MCF 10A (cell line): Measurements from ENCODE around the gene NAPEPLD. TPM values are rescaled to one million over a fixed set of nuclear protein-coding genes. Genes with fewer than 3 reads are reported as not detected.
"Not testable (repeated sequence)": the region's sequence is repeated elsewhere in the genome, so short reads cannot be mapped to it uniquely, and the experiment has no call there.

ENCODE experiments used
- BruUV-seq: library from RNA; stranded (reverse); fragments of 400-500 nt; replicated peaks from 2 replicates; lab custom pipeline; 2021; lab: Mats Ljungman, UMichigan
- CTCF ChIA-PET: fragments of 300-600 bp; sonication (Branson Sonifier 250); formaldehyde crosslinking; extraction: SDS; loops from one replicate; lab custom pipeline; 2021; ENCODE audit warnings: antibody characterized with exemption, inconsistent platforms; lab: Yijun Ruan, JAX
- POLR2A ChIA-PET: fragments of 300-600, 350-650 bp; sonication (Branson Sonifier 250); formaldehyde crosslinking; extraction: SDS; loops from one replicate; lab custom pipeline; 2020; ENCODE audit warnings: antibody characterized with exemption, inconsistent platforms; lab: Yijun Ruan, JAX
- DNase-seq: peaks from one replicate; pipeline ENCODE4 v3.0.0-alpha.2; 2018; ENCODE audit not compliant: unreplicated experiment
- H3K27ac Mint-ChIP-seq: one replicate; pipeline ENCODE4 v1.8.0; 2022; ENCODE audit warnings: mild to moderate bottlenecking, low read depth, mixed read lengths; ENCODE audit not compliant: unreplicated experiment
- H3K27me3 Mint-ChIP-seq: one replicate; pipeline ENCODE4 v1.8.0; 2022; ENCODE audit warnings: mixed read lengths; ENCODE audit not compliant: insufficient read depth, unreplicated experiment
- H3K36me3 Mint-ChIP-seq: one replicate; pipeline ENCODE4 v1.8.0; 2022; ENCODE audit warnings: mild to moderate bottlenecking, moderate library complexity, mixed read lengths; ENCODE audit not compliant: insufficient read depth, unreplicated experiment
- H3K4me1 Mint-ChIP-seq: one replicate; pipeline ENCODE4 v1.8.0; 2022; ENCODE audit warnings: mixed read lengths; ENCODE audit not compliant: insufficient read depth, unreplicated experiment
- H3K4me3 Mint-ChIP-seq: one replicate; pipeline ENCODE4 v1.8.0; 2022; ENCODE audit warnings: mild to moderate bottlenecking, moderate library complexity, mixed read lengths; ENCODE audit not compliant: unreplicated experiment
- H3K9me3 Mint-ChIP-seq: one replicate; pipeline ENCODE4 v1.8.0; 2022; ENCODE audit warnings: mixed read lengths; ENCODE audit not compliant: unreplicated experiment
- CTCF ChIP-seq: fragments of 200-600 bp; IDR thresholded peaks from one replicate; pipeline ENCODE4 v1.8.0; 2022; ENCODE audit warnings: antibody characterized with exemption, mild to moderate bottlenecking; ENCODE audit not compliant: unreplicated experiment
- intact Hi-C: fragments of 100-400 bp; cut with micrococcal nuclease; formaldehyde crosslinking; loops from 2 replicates; pipeline ENCODE4 v1.14.1; 2022
- total RNA-seq: library from RNA; stranded (reverse); gene quantifications from 2 replicates; pipeline ENCODE4 v1.2.3, GENCODE V29; 2022

The NAPEPLD gene
- total RNA-seq, 1 experiment from 2014 or later, result 6.1 TPM

- no TSS peak for BruUV-seq
- Mint-ChIP-seq H3K27ac (no peak overlapping the region), H3K9me3 (peaks cover 21% of the 10 kb centered on the region), H3K4me1 (no peaks in the 10 kb centered on the region), H3K27me3 (no peaks in the 10 kb centered on the region), H3K4me3 (no peak overlapping the region), H3K36me3 (peaks cover 53% of the 10 kb centered on the region)
- intact Hi-C loops, result no loop called here
- DNase-seq, result no peak
- CTCF ChIA-PET, result interaction anchor here (0.6 kb wide), 1 partner anchor 24 kb away, joined by 3 read pairs; no protein-coding TSS in a partner anchor
- POLR2A ChIA-PET, result interaction anchor here (2.3 kb wide), 1 partner anchor 12 kb away, joined by 7 read pairs; no protein-coding TSS in a partner anchor
- TF ChIP-seq CTCF, result no peak
Observed at GRCh38 chr7:103106005-103106702, 42.7 kb downstream of the NAPEPLD start.

- H3K27ac Mint-ChIP-seq, result no peak overlapping the region
- BruUV-seq, result no TSS peak
- TF ChIP-seq CTCF, result no peak
- intact Hi-C loops, result no loop called here
- no peak for DNase-seq
- no peak overlapping the region for H3K4me3 Mint-ChIP-seq
- H3K9me3 Mint-ChIP-seq, result no peaks in the 10 kb centered on the region
- peaks cover 55% of the 10 kb centered on the region for H3K36me3 Mint-ChIP-seq
- no peaks in the 10 kb centered on the region for H3K27me3 Mint-ChIP-seq
- ChIA-PET CTCF (interaction anchor here (0.6 kb wide), 1 partner anchor 31 kb away, joined by 3 read pairs; no protein-coding TSS in a partner anchor), POLR2A (interaction anchor here (0.8 kb wide), 1 partner anchor 15 kb away, joined by 3 read pairs; no protein-coding TSS in a partner anchor)
- H3K4me1 Mint-ChIP-seq, result no peaks in the 10 kb centered on the region
Observed at GRCh38 chr7:103101543-103101942, 47.4 kb downstream of the NAPEPLD start.

GRCh38 chr7:103100348-103100747, 48.6 kb downstream of the NAPEPLD start:
- POLR2A ChIA-PET, result no interaction called here
- no TSS peak for BruUV-seq
- CTCF ChIA-PET, result interaction anchor here (0.6 to 0.9 kb wide), 2 partner anchors 15 to 1955 kb away, joined by 3 to 5 read pairs; no protein-coding TSS in a partner anchor
- TF ChIP-seq CTCF, result no peak
- no peak for DNase-seq
- intact Hi-C loops, result no loop called here
- Mint-ChIP-seq H3K4me1 (no peaks in the 10 kb centered on the region), H3K4me3 (no peak overlapping the region), H3K9me3 (no peaks in the 10 kb centered on the region), H3K27ac (no peak overlapping the region), H3K36me3 (peaks cover 57% of the 10 kb centered on the region), H3K27me3 (no peaks in the 10 kb centered on the region)

- intact Hi-C loops, result no loop called here
- Mint-ChIP-seq H3K4me1 (peaks cover 5% of the 10 kb centered on the region), H3K4me3 (no peak overlapping the region), H3K9me3 (no peaks in the 10 kb centered on the region), H3K27ac (no peak overlapping the region), H3K36me3 (peaks cover 55% of the 10 kb centered on the region), H3K27me3 (no peaks in the 10 kb centered on the region)
- no TSS peak for BruUV-seq
- ChIA-PET CTCF (interaction anchor here (0.6 to 1.1 kb wide), 2 partner anchors 20 to 114 kb away, joined by 3 read pairs; no protein-coding TSS in a partner anchor), POLR2A (interaction anchor here (1.1 to 1.9 kb wide), 2 partner anchors 21 to 49 kb away, joined by 3 to 7 read pairs; partner anchors contain the start of gene ARMC10)
- DNase-seq, result no peak
- TF ChIP-seq CTCF, result no peak
Observed at GRCh38 chr7:103097041-103097440, 51.9 kb downstream of the NAPEPLD start.

GRCh38 chr7:103095558-103095957, 53.3 kb downstream of the NAPEPLD start:
- H3K36me3 Mint-ChIP-seq, result peaks cover 55% of the 10 kb centered on the region
- H3K9me3 Mint-ChIP-seq, intact Hi-C loops, H3K27me3 Mint-ChIP-seq, H3K27ac Mint-ChIP-seq, DNase-seq, H3K4me1 Mint-ChIP-seq, BruUV-seq, H3K4me3 Mint-ChIP-seq: not testable (repeated sequence)
- ChIA-PET CTCF (interaction anchor here (0.8 kb wide), 1 partner anchor 20 kb away, joined by 3 read pairs; no protein-coding TSS in a partner anchor), POLR2A (interaction anchor here (0.9 to 1.6 kb wide), 2 partner anchors 21 to 35 kb away, joined by 3 to 5 read pairs; partner anchors contain the start of genes ARMC10 and FBXL13)
